Measurements from ENCODE around the gene DAPL1. TPM values are rescaled to one million over a fixed set of nuclear protein-coding genes. Genes with fewer than 3 reads are reported as not detected.

Gene DAPL1, protein sequence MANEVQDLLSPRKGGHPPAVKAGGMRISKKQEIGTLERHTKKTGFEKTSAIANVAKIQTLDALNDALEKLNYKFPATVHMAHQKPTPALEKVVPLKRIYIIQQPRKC
- 1 to 10 TPM in 1 of 4 donors, not detected in 3; 2.6 TPM for total RNA-seq

DNA sequence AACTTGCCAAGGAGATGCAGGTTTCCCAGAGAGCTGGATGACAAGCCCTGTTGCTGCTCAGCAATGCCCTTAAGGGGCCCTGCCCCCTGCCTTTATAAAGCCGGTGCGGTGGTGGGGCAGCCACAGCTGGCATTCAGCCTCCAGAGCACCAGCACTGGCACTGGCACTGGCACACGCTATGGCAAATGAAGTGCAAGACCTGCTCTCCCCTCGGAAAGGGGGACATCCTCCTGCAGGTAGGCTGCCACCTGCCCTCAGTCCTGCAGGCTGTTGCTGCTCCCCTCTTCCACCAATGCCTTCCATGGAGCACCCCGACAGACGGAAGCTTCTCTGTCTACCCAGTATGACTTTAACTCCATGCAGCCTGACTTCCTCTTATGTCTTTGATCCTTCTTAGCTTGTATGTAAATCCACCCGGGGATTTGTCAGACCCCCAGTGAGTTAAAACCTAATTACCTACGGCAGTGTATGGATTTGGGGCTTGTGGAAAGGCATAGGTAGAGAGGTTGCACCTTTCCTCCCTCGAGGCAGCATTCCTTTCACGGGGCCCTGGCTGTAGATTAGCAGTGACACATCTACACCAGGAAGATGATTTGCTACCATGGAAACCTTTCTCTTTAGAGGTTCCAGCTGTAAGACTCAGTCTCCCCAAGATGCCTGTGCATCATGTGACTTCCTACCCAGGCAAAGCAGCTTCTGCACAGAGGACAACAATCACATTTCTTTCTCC is at the start of gene DAPL1:
Gene DAPL1 (plus strand): TSS at position 123 of the 730 bp plus-strand sequence. CDS start 56 bp downstream, at position 179.
- H3K4me1 ChIP-seq: no peaks in the 10 kb centered on the region
- H3K27me3 ChIP-seq: no peaks in the 10 kb centered on the region
- WGBS, 2 donors: 19 to 24% methylated on average over 10 of the region's 10 CpGs
- DNase-seq (ENCODE audit: low spot score in 2 of 2): no peak
- TF ChIP-seq POLR2A (IDR thresholded peaks at IDR 0.05) (no peak), CTCF (IDR thresholded peaks at IDR 0.05) (no peak), EP300 (IDR thresholded peaks at IDR 0.05) (no peak)
- H3K27ac ChIP-seq: no peak within 1 kb of the TSS
- H3K9me3 ChIP-seq: no peaks in the 10 kb centered on the region
- no peaks in the 10 kb centered on the region for H3K36me3 ChIP-seq
- no peak within 1 kb of the TSS for H3K4me3 ChIP-seq

- H3K36me3 ChIP-seq: no peaks in the 10 kb centered on the region
- H3K4me3 ChIP-seq: no peak overlapping the region
- no peak overlapping the region for H3K27ac ChIP-seq
- no peaks in the 10 kb centered on the region for H3K9me3 ChIP-seq
- TF ChIP-seq POLR2A (IDR thresholded peaks at IDR 0.05): no peak
- peak in 1 of 5 experiments; percentile 29 for TF ChIP-seq CTCF (IDR thresholded peaks at IDR 0.05)
- 32 to 49% methylated on average over 7 of the region's 7 CpGs for WGBS, 2 donors
- no peak for DNase-seq (ENCODE audit: low spot score in 2 of 2)
- H3K27me3 ChIP-seq: peaks cover 0 to 43% of the 10 kb centered on the region in 2 donors
- peaks cover 0 to 29% (median 3%) of the 10 kb centered on the region in 4 donors for H3K4me1 ChIP-seq
These were observed 49.2 kb upstream of the DAPL1 start for GRCh38 chr2:158745866-158746382.

GRCh38 chr2:158746488-158746887 is 48.6 kb upstream of the DAPL1 start:
- DNase-seq (ENCODE audit: low spot score in 2 of 2): no peak

DNA sequence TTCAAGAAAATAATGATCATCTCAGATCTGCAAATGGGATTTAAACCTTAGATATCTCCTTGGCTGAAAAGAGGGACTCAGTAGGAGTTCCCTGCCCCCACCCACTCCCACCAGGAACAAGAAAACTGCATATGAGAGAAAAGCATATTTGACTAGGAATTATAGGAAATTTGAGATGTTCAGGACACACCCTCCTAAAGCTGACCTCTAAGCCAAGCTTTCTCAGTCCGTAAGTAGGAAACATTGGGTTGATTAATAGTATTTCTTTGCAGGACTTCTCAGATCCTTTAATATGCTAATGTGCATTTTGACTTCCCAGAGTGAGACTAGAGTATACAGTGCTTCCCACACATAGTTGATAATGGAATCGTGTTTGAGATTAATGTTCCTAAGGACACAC is 47.8 kb upstream of the DAPL1 start:
- Histone ChIP-seq H3K4me3 (no peak overlapping the region), H3K36me3 (no peaks in the 10 kb centered on the region), H3K27ac (no peak overlapping the region), H3K27me3 (peaks cover 0 to 43% of the 10 kb centered on the region in 2 donors), H3K9me3 (no peaks in the 10 kb centered on the region), H3K4me1 (peaks cover 0 to 29% (median 3%) of the 10 kb centered on the region in 4 donors)
- TF ChIP-seq POLR2A (IDR thresholded peaks at IDR 0.05): no peak
- TF ChIP-seq CTCF (IDR thresholded peaks at IDR 0.05): no peak
- no peak for TF ChIP-seq EP300 (IDR thresholded peaks at IDR 0.05)
- DNase-seq (ENCODE audit: low spot score in 2 of 2): no peak
- WGBS, 2 donors: 81 to 83% methylated on average over 2 of the region's 2 CpGs

More at GRCh38 chr2:158746488-158746887, 48.6 kb upstream of the DAPL1 start:
- Histone ChIP-seq H3K36me3 (no peaks in the 10 kb centered on the region), H3K9me3 (no peaks in the 10 kb centered on the region), H3K4me3 (no peak overlapping the region), H3K4me1 (peaks cover 0 to 29% (median 3%) of the 10 kb centered on the region in 4 donors), H3K27me3 (peaks cover 0 to 43% of the 10 kb centered on the region in 2 donors), H3K27ac (no peak overlapping the region)
- WGBS, 2 donors: 45 to 49% methylated on average over 6 of the region's 6 CpGs
- TF ChIP-seq EP300 (IDR thresholded peaks at IDR 0.05) (no peak), CTCF (IDR thresholded peaks at IDR 0.05) (no peak), POLR2A (IDR thresholded peaks at IDR 0.05) (no peak)
